Neural progenitor cell (in vitro differentiated cells): ENCODE results near the gene ACOT7. TPM values are rescaled to one million over a fixed set of nuclear protein-coding genes. Genes with fewer than 3 reads are reported as not detected.

Experiments
- DNase-seq: peaks from one replicate; pipeline ENCODE4 v3.0.0-alpha.2; 2016; ENCODE audit warnings: low spot score
- H2AFZ ChIP-seq: fragments of 200-600 bp; sonication (generic); replicated peaks from 2 replicates; pipeline ENCODE4 v1.6.1; 2016; ENCODE audit warnings: antibody characterized with exemption
- H3F3A ChIP-seq: fragments of 200-600 bp; sonication (generic); 2 replicates; pipeline ENCODE4 v1.6.1; 2016; ENCODE audit warnings: antibody characterized with exemption, low read depth
- H3K27ac ChIP-seq: fragments of 200-600 bp; sonication (generic); 2 replicates; pipeline ENCODE4 v1.5.1; 2016; ENCODE audit warnings: mild to moderate bottlenecking
- H3K27me3 ChIP-seq: fragments of 200-600 bp; sonication (generic); 2 replicates; pipeline ENCODE4 v1.6.1; 2016; ENCODE audit warnings: mild to moderate bottlenecking, moderate library complexity
- H3K36me3 ChIP-seq: fragments of 200-600 bp; sonication (generic); 2 replicates; pipeline ENCODE4 v1.5.1; 2016
- H3K4me1 ChIP-seq: fragments of 200-600 bp; sonication (generic); 2 replicates; pipeline ENCODE4 v1.6.1; 2016; ENCODE audit warnings: mixed run types
- H3K4me2 ChIP-seq: fragments of 200-600 bp; sonication (generic); 2 replicates; pipeline ENCODE4 v1.6.1; 2016
- H3K4me3 ChIP-seq: fragments of 200-600 bp; sonication (generic); 2 replicates; pipeline ENCODE4 v1.5.1; 2016
- H3K79me2 ChIP-seq: fragments of 200-600 bp; sonication (generic); 2 replicates; pipeline ENCODE4 v1.6.1; 2016; ENCODE audit warnings: low read depth
- H3K9ac ChIP-seq: fragments of 200-600 bp; sonication (generic); 2 replicates; pipeline ENCODE4 v1.6.1; 2016
- H3K9me3 ChIP-seq: fragments of 200-600 bp; sonication (generic); 2 replicates; pipeline ENCODE4 v1.5.1; 2016; ENCODE audit warnings: low read depth
- H4K20me1 ChIP-seq: fragments of 200-600 bp; sonication (generic); 2 replicates; pipeline ENCODE4 v1.6.1; 2016; ENCODE audit warnings: low read depth
- H3K27ac Mint-ChIP-seq: 3 replicates; pipeline ENCODE4 v1.8.0; 2021; ENCODE audit warnings: mixed read lengths
- H3K27me3 Mint-ChIP-seq: 2 replicates; pipeline ENCODE4 v1.8.0; 2022; ENCODE audit warnings: low read depth, mild to moderate bottlenecking, inconsistent platforms, moderate library complexity, mixed read lengths; ENCODE audit not compliant: insufficient read depth
- H3K36me3 Mint-ChIP-seq: 3 replicates; pipeline ENCODE4 v1.8.0; 2021; ENCODE audit warnings: mixed read lengths
- H3K4me1 Mint-ChIP-seq: 3 replicates; pipeline ENCODE4 v1.8.0; 2021; ENCODE audit warnings: mixed read lengths
- H3K4me3 Mint-ChIP-seq: 3 replicates; pipeline ENCODE4 v1.8.0; 2021; ENCODE audit warnings: mild to moderate bottlenecking, moderate library complexity, mixed read lengths
- H3K9me3 Mint-ChIP-seq: 3 replicates; pipeline ENCODE4 v1.8.0; 2020; ENCODE audit warnings: mixed read lengths
- EZH2 ChIP-seq: fragments of 200-600 bp; sonication (generic); IDR thresholded peaks from 2 replicates; pipeline ENCODE4 v1.6.1; 2017; ENCODE audit warnings: antibody characterized with exemption, mild to moderate bottlenecking, moderate library complexity
- EZH2phosphoT487 ChIP-seq: fragments of 200-600 bp; sonication (generic); IDR thresholded peaks from 2 replicates; pipeline ENCODE4 v1.6.1; 2017; ENCODE audit warnings: antibody characterized with exemption
- total RNA-seq: library from RNA; depleted of rRNA; stranded (reverse); fragments of >200 nt; gene quantifications from 2 replicates; pipeline ENCODE4 v1.2.3, GENCODE V29; 2015; ENCODE audit warnings: low replicate concordance
- TF ChIP-seq, protein P1 (sequence below): fragments of 200-600 bp; sonication (generic); IDR thresholded peaks from 2 replicates; pipeline ENCODE4 v1.5.1; 2017; ENCODE audit warnings: antibody characterized with exemption, mild to moderate bottlenecking

Gene ACOT7
- total RNA-seq, 1 donor from 2014 or later = 19.6 TPM

DNA sequence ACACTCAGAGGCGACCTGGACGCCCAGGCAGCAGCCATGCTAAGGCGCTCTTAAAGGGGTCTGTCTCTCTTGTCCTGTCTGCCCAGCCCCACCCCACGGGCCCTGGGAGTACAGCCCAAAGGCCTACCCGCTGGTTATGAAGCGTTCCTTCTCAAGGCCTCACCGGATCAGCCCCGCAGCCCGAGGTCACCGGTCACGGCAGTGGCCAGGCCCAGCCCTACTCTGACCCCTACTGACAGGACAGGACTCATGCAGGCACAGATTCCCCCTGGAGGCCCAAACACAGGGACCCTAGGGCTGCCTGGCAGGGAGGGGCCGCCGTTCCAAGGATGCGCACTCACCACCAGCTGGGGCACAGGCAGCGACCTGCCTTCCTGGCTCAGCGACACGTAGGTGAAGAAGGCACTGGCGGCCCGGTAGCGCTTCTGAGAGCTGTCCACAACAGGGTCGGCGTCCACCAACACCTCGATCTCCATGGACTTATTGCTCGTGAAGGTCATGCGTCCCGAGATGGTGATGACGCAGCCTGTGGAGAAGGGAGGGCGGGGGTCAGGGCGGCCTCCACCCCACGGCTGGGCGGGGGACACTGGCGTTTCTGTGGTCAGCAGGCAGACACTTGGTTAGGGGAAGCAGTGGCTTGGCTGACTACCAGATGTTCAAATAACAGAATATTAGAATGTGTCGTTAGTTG is 112.7 kb downstream of the ACOT7 start:
- peaks cover 5% of the 10 kb centered on the region for H3F3A ChIP-seq
- no peak overlapping the region for H2AFZ ChIP-seq
- H3K27ac Mint-ChIP-seq = no peak overlapping the region
- H3K79me2 ChIP-seq = no peaks in the 10 kb centered on the region
- no peak overlapping the region for H3K27ac ChIP-seq
- TF ChIP-seq EZH2 (no peak), EZH2phosphoT487 (no peak)
- TF ChIP-seq, protein P1, sequence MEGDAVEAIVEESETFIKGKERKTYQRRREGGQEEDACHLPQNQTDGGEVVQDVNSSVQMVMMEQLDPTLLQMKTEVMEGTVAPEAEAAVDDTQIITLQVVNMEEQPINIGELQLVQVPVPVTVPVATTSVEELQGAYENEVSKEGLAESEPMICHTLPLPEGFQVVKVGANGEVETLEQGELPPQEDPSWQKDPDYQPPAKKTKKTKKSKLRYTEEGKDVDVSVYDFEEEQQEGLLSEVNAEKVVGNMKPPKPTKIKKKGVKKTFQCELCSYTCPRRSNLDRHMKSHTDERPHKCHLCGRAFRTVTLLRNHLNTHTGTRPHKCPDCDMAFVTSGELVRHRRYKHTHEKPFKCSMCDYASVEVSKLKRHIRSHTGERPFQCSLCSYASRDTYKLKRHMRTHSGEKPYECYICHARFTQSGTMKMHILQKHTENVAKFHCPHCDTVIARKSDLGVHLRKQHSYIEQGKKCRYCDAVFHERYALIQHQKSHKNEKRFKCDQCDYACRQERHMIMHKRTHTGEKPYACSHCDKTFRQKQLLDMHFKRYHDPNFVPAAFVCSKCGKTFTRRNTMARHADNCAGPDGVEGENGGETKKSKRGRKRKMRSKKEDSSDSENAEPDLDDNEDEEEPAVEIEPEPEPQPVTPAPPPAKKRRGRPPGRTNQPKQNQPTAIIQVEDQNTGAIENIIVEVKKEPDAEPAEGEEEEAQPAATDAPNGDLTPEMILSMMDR = peak; percentile 61
- peaks cover 6% of the 10 kb centered on the region for H3K36me3 Mint-ChIP-seq
- no peak overlapping the region for H3K9ac ChIP-seq
- H3K9me3 ChIP-seq = no peaks in the 10 kb centered on the region
- H3K27me3 ChIP-seq = no peaks in the 10 kb centered on the region
- H3K4me2 ChIP-seq = no peak overlapping the region
- peaks cover 31% of the 10 kb centered on the region for H3K4me1 Mint-ChIP-seq
- H3K4me3 ChIP-seq = no peak overlapping the region
- H3K4me1 ChIP-seq = peaks cover 10% of the 10 kb centered on the region
- no peaks in the 10 kb centered on the region for H3K9me3 Mint-ChIP-seq
- H4K20me1 ChIP-seq = peaks cover 16% of the 10 kb centered on the region
- no peak overlapping the region for H3K4me3 Mint-ChIP-seq
- DNase-seq = peak; percentile 76
- H3K36me3 ChIP-seq = no peaks in the 10 kb centered on the region
- H3K27me3 Mint-ChIP-seq = peaks cover 2% of the 10 kb centered on the region

DNA sequence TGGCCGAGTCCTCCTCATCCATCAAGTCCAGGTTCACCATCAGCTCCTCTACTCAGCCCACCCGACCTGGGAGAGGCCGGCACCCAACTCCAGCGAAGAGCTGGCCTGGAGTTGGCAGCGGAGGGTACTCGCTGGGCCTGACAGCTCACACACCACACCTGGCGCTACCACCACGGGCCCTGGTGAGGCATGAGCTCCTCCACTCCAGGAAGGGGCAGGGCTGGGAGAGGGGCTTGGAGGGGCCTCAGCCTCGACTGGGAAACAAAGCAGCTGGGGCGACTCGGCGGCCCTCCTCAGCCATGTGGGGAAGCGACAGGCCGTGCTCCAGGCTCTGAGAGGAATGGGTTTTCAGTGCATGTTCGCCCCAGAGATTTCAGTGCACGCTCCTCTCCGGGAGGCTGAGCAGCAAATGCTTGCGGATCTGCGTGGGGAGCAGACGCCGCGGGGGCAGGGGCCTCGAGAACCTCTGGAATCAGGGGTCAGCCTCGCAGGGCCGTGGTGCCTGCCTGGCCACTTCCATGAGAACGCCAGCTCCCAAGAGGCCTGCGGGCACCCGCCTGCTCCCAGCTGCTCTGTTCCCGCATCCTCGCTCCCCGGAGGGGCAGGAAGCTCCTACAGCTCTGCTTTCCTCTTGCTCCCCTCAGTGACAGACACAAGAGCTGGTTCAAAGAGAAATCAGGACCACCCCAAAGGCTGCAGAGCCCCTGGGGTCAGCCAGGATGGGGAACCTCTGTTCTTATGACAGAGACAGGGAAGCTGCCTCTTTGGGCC is 113.8 kb downstream of the ACOT7 start:
- Mint-ChIP-seq H3K36me3 (peaks cover 4% of the 10 kb centered on the region), H3K4me3 (no peak overlapping the region), H3K27me3 (peaks cover 2% of the 10 kb centered on the region), H3K27ac (no peak overlapping the region), H3K4me1 (peaks cover 41% of the 10 kb centered on the region), H3K9me3 (no peaks in the 10 kb centered on the region)
- no peaks in the 10 kb centered on the region for H3K27me3 ChIP-seq
- H3K36me3 ChIP-seq = no peaks in the 10 kb centered on the region
- no peaks in the 10 kb centered on the region for H3K9me3 ChIP-seq
- no peak overlapping the region for H3K4me2 ChIP-seq
- H3K4me3 ChIP-seq = no peak overlapping the region
- peaks cover 17% of the 10 kb centered on the region for H3K4me1 ChIP-seq
- peak overlapping the region; percentile 1 for H3K9ac ChIP-seq
- no peak overlapping the region for H2AFZ ChIP-seq
- no peak for TF ChIP-seq EZH2
- TF ChIP-seq, protein P1 = no peak
- TF ChIP-seq EZH2phosphoT487 = no peak
- peaks cover 18% of the 10 kb centered on the region for H4K20me1 ChIP-seq
- H3F3A ChIP-seq = peaks cover 7% of the 10 kb centered on the region
- H3K79me2 ChIP-seq = no peaks in the 10 kb centered on the region
- DNase-seq = no peak
- H3K27ac ChIP-seq = no peak overlapping the region

DNA sequence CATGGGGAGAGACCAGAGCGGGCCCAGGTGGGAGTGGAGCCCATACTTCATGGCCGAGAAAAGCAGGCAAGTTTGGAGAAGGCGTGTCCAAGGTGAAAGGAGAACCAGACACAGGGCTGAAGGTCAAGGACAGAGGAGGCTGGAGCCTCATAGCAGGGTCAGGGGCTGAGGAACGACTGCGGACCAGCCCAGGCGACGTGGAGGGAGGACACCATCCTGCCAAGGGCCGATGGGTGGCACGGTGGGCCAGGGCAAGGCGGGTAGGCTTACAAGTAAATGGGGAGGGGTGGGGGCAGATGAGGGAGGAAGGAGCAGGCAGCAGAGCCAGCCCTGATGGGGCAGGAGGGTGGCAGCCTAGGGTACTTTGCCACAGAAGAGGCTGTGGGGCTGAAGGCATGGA is 114.5 kb downstream of the ACOT7 start:
- Histone ChIP-seq H3K79me2 (no peaks in the 10 kb centered on the region), H2AFZ (no peak overlapping the region), H3K4me2 (no peak overlapping the region), H3K4me3 (no peak overlapping the region), H3K9ac (no peak overlapping the region), H3K36me3 (no peaks in the 10 kb centered on the region), H4K20me1 (peaks cover 18% of the 10 kb centered on the region), H3K9me3 (no peaks in the 10 kb centered on the region), H3K27ac (no peak overlapping the region), H3F3A (peaks cover 7% of the 10 kb centered on the region), H3K27me3 (no peaks in the 10 kb centered on the region), H3K4me1 (peaks cover 17% of the 10 kb centered on the region)
- H3K4me1 Mint-ChIP-seq = peaks cover 44% of the 10 kb centered on the region
- peaks cover 4% of the 10 kb centered on the region for H3K36me3 Mint-ChIP-seq
- no peak overlapping the region for H3K4me3 Mint-ChIP-seq
- peaks cover 2% of the 10 kb centered on the region for H3K27me3 Mint-ChIP-seq
- DNase-seq = no peak
- TF ChIP-seq EZH2phosphoT487 = no peak
- TF ChIP-seq EZH2 = no peak
- TF ChIP-seq, protein P1 = no peak
- peak overlapping the region; percentile 88 for H3K27ac Mint-ChIP-seq
- no peaks in the 10 kb centered on the region for H3K9me3 Mint-ChIP-seq
